Measurements from ENCODE around the gene REXO5. TPM values are rescaled to one million over a fixed set of nuclear protein-coding genes. Genes with fewer than 3 reads are reported as not detected.
"Not testable (repeated sequence)": the region's sequence is repeated elsewhere in the genome, so short reads cannot be mapped to it uniquely, and the experiment has no call there.

REXO5 gene
- total RNA-seq, 1 experiment from 2014 or later = 4.0 TPM

DNA sequence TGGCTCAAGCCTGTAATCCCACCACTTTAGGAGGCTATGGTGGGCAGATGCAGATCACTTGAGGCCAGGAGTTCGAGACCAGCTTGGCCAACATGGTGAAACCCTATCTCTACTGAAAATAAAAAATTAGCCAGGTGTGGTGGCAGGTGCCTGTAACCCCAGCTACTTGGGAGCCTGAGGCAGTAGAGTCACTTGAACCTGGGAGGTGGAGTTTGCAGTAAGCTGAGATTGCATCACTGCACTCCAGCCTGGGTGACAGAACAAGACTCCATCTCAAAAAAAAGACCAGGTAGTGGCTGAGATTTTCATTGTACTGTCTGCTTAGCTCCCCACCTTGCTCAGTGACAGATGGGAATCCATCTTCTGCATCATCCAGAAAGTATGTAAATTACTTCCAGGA is 41.9 kb upstream of the REXO5 start:
- POLR2A ChIA-PET (ENCODE audit: unreplicated experiment); H3F3A ChIP-seq (ENCODE audit: low read length, unreplicated experiment); BruUV-seq (replicated peaks); DNase-seq; H3K9me3 ChIP-seq (ENCODE audit: low read length); H3K79me2 ChIP-seq (ENCODE audit: low read length); ATAC-seq; H2AFZ ChIP-seq (ENCODE audit: low read length); intact Hi-C loops (cut with micrococcal nuclease); H3K27me3 ChIP-seq (ENCODE audit: low read length); H4K20me1 ChIP-seq (ENCODE audit: low read length); CTCF ChIA-PET; H3K36me3 ChIP-seq (ENCODE audit: low read depth, low read length); H3K9me2 ChIP-seq (replicated peaks; ENCODE audit: low read length); H3K9ac ChIP-seq (ENCODE audit: low read length); H3K4me3 ChIP-seq (ENCODE audit: low read length); H3K27ac ChIP-seq (ENCODE audit: low read length): not testable (repeated sequence)
- H3K4me1 ChIP-seq (ENCODE audit: insufficient read depth, low read length) = peaks cover 12% of the 10 kb centered on the region
- peak overlapping the region; percentile 63; the same call in 1 of the 2 replicates for H3K4me2 ChIP-seq (ENCODE audit: low read length)

DNA sequence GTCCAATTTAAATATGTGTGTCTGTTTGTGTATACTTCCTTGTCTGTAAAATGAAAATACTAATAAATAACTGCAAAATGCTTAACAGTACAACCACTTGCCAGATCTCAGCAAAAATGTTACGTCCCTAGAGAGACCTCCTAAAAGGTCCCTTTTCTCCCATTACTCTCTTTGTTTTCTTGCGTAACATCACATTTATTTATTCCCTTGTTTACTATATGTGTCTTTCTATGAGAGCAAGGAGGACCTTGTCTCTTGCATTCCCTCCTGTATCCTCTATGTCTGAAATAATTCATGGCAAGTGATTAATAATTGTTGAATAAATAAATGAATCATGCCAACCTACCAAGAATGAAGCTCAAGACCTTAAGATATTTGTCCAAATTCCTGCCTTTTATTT is 40.6 kb upstream of the REXO5 start:
- POLR2A ChIA-PET (ENCODE audit: unreplicated experiment) = no interaction called here
- intact Hi-C loops (cut with micrococcal nuclease) = no loop called here
- no peak for TF ChIP-seq EZH2phosphoT487 (IDR thresholded peaks at IDR 0.05; ENCODE audit: borderline replicate concordance, low read length)
- TF ChIP-seq, protein P1, sequence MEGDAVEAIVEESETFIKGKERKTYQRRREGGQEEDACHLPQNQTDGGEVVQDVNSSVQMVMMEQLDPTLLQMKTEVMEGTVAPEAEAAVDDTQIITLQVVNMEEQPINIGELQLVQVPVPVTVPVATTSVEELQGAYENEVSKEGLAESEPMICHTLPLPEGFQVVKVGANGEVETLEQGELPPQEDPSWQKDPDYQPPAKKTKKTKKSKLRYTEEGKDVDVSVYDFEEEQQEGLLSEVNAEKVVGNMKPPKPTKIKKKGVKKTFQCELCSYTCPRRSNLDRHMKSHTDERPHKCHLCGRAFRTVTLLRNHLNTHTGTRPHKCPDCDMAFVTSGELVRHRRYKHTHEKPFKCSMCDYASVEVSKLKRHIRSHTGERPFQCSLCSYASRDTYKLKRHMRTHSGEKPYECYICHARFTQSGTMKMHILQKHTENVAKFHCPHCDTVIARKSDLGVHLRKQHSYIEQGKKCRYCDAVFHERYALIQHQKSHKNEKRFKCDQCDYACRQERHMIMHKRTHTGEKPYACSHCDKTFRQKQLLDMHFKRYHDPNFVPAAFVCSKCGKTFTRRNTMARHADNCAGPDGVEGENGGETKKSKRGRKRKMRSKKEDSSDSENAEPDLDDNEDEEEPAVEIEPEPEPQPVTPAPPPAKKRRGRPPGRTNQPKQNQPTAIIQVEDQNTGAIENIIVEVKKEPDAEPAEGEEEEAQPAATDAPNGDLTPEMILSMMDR (conservative IDR thresholded peaks at IDR 0.05; ENCODE audit: low read depth, low read length) = no peak
- no peak for TF ChIP-seq EZH2 (IDR thresholded peaks at IDR 0.05; ENCODE audit: low read length, unreplicated experiment)
- H3K27me3 ChIP-seq (ENCODE audit: low read length) = no peaks in the 10 kb centered on the region
- H3K9ac ChIP-seq (ENCODE audit: low read length) = no peak overlapping the region
- CTCF ChIA-PET = no interaction called here
- H3K4me2 ChIP-seq (ENCODE audit: low read length) = no peak overlapping the region
- no peaks in the 10 kb centered on the region for H4K20me1 ChIP-seq (ENCODE audit: low read length)
- H2AFZ ChIP-seq (ENCODE audit: low read length) = no peak overlapping the region
- H3K4me3 ChIP-seq (ENCODE audit: low read length) = no peak overlapping the region
- H3K4me1 ChIP-seq (ENCODE audit: insufficient read depth, low read length) = peaks cover 12% of the 10 kb centered on the region
- no peaks in the 10 kb centered on the region for H3K79me2 ChIP-seq (ENCODE audit: low read length)
- H3K36me3 ChIP-seq (ENCODE audit: low read depth, low read length) = no peaks in the 10 kb centered on the region
- H3K9me2 ChIP-seq (replicated peaks; ENCODE audit: low read length) = no peaks in the 10 kb centered on the region
- DNase-seq = no peak
- no peak for ATAC-seq
- no peaks in the 10 kb centered on the region for H3F3A ChIP-seq (ENCODE audit: low read length, unreplicated experiment)
- BruUV-seq (replicated peaks) = no TSS peak
- no peak overlapping the region for H3K27ac ChIP-seq (ENCODE audit: low read length)
- no peaks in the 10 kb centered on the region for H3K9me3 ChIP-seq (ENCODE audit: low read length)

DNA sequence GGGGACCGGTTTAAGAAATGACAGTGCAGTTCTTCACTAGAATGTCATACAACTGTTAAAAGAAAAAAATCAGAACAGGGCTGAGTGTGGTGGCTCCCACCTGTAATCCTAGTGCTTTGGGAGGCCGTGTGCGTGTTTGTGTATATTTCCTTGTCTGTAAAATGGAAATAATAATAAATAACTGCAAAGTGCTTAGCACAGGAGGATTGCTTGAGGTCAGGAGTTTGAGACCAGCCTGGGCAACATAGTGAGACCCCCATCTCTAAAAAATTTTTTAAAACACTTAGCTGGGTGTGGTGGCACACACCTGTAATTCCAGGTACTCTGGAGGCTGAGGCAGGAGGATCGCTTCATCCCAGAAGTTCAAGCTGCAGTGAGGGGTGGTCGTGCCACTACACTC is 40.0 kb upstream of the REXO5 start:
- H3K9ac ChIP-seq (ENCODE audit: low read length) = no peak overlapping the region
- no peak overlapping the region for H3K4me3 ChIP-seq (ENCODE audit: low read length)
- no peaks in the 10 kb centered on the region for H3K27me3 ChIP-seq (ENCODE audit: low read length)
- intact Hi-C loops (cut with micrococcal nuclease) = no loop called here
- no peaks in the 10 kb centered on the region for H3K36me3 ChIP-seq (ENCODE audit: low read depth, low read length)
- no peak overlapping the region for H3K4me2 ChIP-seq (ENCODE audit: low read length)
- H3K9me2 ChIP-seq (replicated peaks; ENCODE audit: low read length) = no peaks in the 10 kb centered on the region
- no peak overlapping the region for H3K27ac ChIP-seq (ENCODE audit: low read length)
- peaks cover 12% of the 10 kb centered on the region for H3K4me1 ChIP-seq (ENCODE audit: insufficient read depth, low read length)
- no peaks in the 10 kb centered on the region for H4K20me1 ChIP-seq (ENCODE audit: low read length)
- BruUV-seq (replicated peaks) = no TSS peak
- CTCF ChIA-PET = no interaction called here
- H2AFZ ChIP-seq (ENCODE audit: low read length) = no peak overlapping the region
- no peaks in the 10 kb centered on the region for H3K9me3 ChIP-seq (ENCODE audit: low read length)
- ATAC-seq = no peak
- POLR2A ChIA-PET (ENCODE audit: unreplicated experiment) = no interaction called here
- no peaks in the 10 kb centered on the region for H3F3A ChIP-seq (ENCODE audit: low read length, unreplicated experiment)
- no peak for DNase-seq
- TF ChIP-seq EZH2 (IDR thresholded peaks at IDR 0.05; ENCODE audit: low read length, unreplicated experiment) = no peak
- TF ChIP-seq EZH2phosphoT487 (IDR thresholded peaks at IDR 0.05; ENCODE audit: borderline replicate concordance, low read length) = no peak
- TF ChIP-seq, protein P1 (conservative IDR thresholded peaks at IDR 0.05; ENCODE audit: low read depth, low read length) = no peak
- H3K79me2 ChIP-seq (ENCODE audit: low read length) = no peaks in the 10 kb centered on the region
